Ovary (tissue), 3 donors: Measurements from ENCODE around the gene GHR.

Experiments
- CTCF ChIP-seq, 3 donors: fragments of 450-650 bp in 2 of 3; fragments of 200-600 bp in 1 of 3; IDR thresholded peaks; one replicate each; pipeline versions ENCODE4 v1.5.1 to v1.8.0; 2016 to 2022; ENCODE audit warnings: antibody characterized with exemption in 3 of 3, mild to moderate bottlenecking in 1 of 3
- EP300 ChIP-seq: sonication (generic); formaldehyde crosslinking; IDR thresholded peaks from one replicate; pipeline ENCODE4 v1.6.1; 2017; ENCODE audit warnings: antibody characterized with exemption
- POLR2A ChIP-seq: fragments of 450-650 bp; IDR thresholded peaks from one replicate; pipeline ENCODE4 v1.6.1; 2017; ENCODE audit warnings: antibody characterized with exemption, mild to moderate bottlenecking, moderate library complexity
- donor health status: DM: no; HTN: no; CAD: no.

GRCh38 chr5:42502613-42503470 is 79.6 kb downstream of the GHR start:
- no peak for TF ChIP-seq CTCF (IDR thresholded peaks at IDR 0.05)
- TF ChIP-seq EP300: no peak
- TF ChIP-seq POLR2A: no peak
